GM18867 (cell line): ENCODE results near the gene STRC.
"Not testable (repeated sequence)": the region's sequence is repeated elsewhere in the genome, so short reads cannot be mapped to it uniquely, and the experiment has no call there.

ENCODE experiments used
- ATAC-seq: cut with Tn5 transposase; IDR thresholded peaks from one replicate; pipeline ENCODE4 v1.9.1; 2021; ENCODE audit warnings: mild to moderate bottlenecking, moderate library complexity; ENCODE audit not compliant: unreplicated experiment

The STRC gene

GRCh38 chr15:43566615-43567014, 52.0 kb downstream of the STRC start:
- ATAC-seq: not testable (repeated sequence)

DNA sequence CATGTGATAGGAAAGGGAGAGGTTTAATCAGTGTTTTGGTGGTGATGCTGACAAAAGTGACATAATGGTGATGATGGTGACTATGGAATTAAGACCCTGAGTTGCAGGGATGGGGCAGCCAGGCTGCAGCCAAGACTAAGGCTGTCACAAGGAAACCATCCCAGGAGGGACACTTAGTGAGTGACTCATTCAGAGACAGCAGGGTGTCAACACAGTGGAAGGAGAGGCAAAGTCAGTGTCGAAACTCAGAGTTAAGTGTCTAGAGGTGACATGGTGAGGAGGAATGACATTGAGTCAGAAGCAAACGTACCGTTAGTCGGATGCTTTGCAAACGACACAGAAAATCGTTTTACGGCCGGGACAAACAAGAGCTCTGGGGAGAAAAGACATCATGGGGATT, 54.8 kb downstream of the STRC start:
- not testable (repeated sequence) for ATAC-seq

DNA sequence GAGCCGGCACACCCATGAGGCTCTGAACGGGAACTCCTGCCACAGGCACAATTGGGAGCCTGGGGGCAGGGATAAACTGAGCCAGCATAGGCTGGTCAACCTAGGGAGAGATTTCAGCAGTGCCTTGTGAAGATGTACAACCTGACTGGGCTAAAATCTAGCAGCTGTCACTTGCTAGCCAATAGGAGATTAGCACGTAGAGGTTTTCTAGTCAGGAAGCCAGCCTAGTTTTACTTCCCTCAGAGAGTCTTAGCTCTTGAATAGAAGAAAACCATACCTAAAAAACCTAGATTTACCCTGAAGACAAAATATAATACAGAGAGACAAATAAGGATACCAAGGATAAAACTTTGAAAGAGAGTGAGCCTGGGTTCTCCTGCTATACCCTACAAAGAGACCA, 55.8 kb downstream of the STRC start:
- not testable (repeated sequence) for ATAC-seq

GRCh38 chr15:43552986-43553385, 65.6 kb downstream of the STRC start:
- no peak for ATAC-seq

DNA sequence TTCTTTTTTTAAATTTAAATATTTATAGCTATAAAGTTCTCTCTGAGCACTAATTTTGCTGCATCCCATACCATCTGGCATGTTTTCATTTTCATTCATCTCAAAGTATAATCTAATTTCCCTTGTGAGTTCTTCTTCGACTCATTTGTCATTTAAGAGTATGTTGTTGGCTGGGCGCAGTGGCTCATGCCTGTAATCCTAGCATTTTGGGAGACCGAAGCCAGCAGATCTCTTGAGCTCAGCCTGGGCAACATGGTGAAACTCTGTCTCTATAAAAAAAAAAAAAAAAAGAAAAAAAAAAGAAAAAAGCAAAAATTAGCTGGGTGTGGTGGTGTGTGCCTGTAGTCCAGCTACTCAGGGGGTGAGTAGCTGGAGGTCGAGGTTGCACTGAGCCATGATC, 66.3 kb downstream of the STRC start:
- no peak for ATAC-seq

DNA sequence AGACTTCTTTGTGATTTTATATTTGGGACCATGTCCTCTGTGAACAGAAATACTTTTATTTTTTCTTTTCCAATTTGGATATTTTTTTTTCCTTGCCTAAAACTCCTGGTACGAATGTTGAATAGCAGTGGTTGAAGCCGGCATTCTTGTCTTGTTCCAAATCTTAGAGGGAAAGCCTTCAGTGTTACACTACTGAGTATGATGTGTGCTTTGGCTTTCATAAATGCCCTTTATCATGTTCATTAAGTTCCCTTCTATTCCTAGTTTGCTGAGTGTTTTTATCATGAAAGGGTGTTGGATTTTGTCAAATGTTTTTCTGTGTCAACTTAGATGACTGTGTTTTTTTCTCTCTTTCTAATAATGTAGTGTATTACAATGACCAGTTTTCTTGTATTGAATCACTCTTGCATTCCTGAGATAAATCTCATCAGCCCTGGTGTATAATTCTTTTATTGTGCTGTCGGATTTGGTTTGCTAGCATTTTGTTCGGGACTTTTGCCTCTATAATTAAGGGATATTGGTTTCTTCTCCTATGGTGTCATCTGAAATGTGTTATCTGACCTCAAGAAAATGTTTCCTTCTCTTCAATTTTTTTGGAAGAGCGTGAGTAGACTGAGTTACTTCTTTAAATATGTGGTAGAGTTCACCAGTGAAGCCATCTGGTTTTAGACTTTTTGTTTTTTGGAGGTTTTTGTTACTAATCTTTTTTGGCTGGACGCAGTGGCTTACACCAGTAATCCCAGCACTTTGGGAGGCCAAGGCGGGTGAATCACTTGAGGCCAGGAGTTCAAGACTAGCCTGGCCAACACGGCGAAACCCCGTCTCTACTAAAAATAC, 67.9 kb downstream of the STRC start:
- ATAC-seq: no peak
